Fibroblast of lung (primary cell): Measurements from ENCODE around the gene S1PR2. TPM values are rescaled to one million over a fixed set of nuclear protein-coding genes. Genes with fewer than 3 reads are reported as not detected.
"Not testable (repeated sequence)": the region's sequence is repeated elsewhere in the genome, so short reads cannot be mapped to it uniquely, and the experiment has no call there.

Source experiments
- DNase-seq, 2 donors: peaks; one replicate each; pipeline versions ENCODE4 v3.0.0 to v3.0.0-alpha.2; 2010; ENCODE audit warnings: low read depth in 2 of 2
- H2AFZ ChIP-seq: 2 replicates; pipeline ENCODE4 v1.5.1; 2012; ENCODE audit warnings: low read length, control low read depth, inconsistent platforms
- H3K27ac ChIP-seq: 2 replicates; pipeline ENCODE4 v1.5.1; 2011; ENCODE audit warnings: low read length, control low read depth; ENCODE audit not compliant: insufficient read depth
- H3K27me3 ChIP-seq: 2 replicates; pipeline ENCODE4 v1.5.1; 2011; ENCODE audit warnings: mild to moderate bottlenecking, low read length; ENCODE audit not compliant: control insufficient read depth, insufficient read depth
- H3K36me3 ChIP-seq: 2 replicates; pipeline ENCODE4 v1.5.1; 2011; ENCODE audit warnings: low read length; ENCODE audit not compliant: control insufficient read depth, insufficient read depth
- H3K4me1 ChIP-seq: 2 replicates; pipeline ENCODE4 v1.5.1; 2011; ENCODE audit warnings: low read length; ENCODE audit not compliant: control insufficient read depth, insufficient read depth; ENCODE audit errors: extremely low read depth
- H3K4me2 ChIP-seq: 2 replicates; pipeline ENCODE4 v1.5.1; 2011; ENCODE audit warnings: low read length, control low read depth; ENCODE audit not compliant: insufficient read depth; ENCODE audit errors: extremely low read depth
- H3K4me3 ChIP-seq, 4 experiments: fragments of 200-600 bp in 1 of 4; sonication (generic) in 1 of 4; replicated peaks in 1 of 4; 2 replicates each; pipeline ENCODE4 v1.5.1; 2011 to 2016; ENCODE audit warnings: low read length in 4 of 4, low read depth in 3 of 4, mild to moderate bottlenecking in 3 of 4, control low read depth in 2 of 4, inconsistent platforms in 1 of 4, mixed read lengths in 1 of 4; ENCODE audit not compliant: insufficient read depth in 1 of 4; ENCODE audit errors: control extremely low read depth in 1 of 4
- H3K79me2 ChIP-seq: 2 replicates; pipeline ENCODE4 v1.5.1; 2012; ENCODE audit warnings: mild to moderate bottlenecking, low read length, inconsistent platforms; ENCODE audit not compliant: control insufficient read depth, insufficient read depth
- H3K9ac ChIP-seq: 2 replicates; pipeline ENCODE4 v1.5.1; 2011; ENCODE audit warnings: mild to moderate bottlenecking, low read length, control low read depth; ENCODE audit not compliant: insufficient read depth
- H3K9me3 ChIP-seq: 2 replicates; pipeline ENCODE4 v1.5.1; 2012; ENCODE audit warnings: low read depth, low read length; ENCODE audit not compliant: control insufficient read depth, insufficient read depth
- H4K20me1 ChIP-seq: 2 replicates; pipeline ENCODE4 v1.5.1; 2011; ENCODE audit warnings: low read length; ENCODE audit not compliant: control insufficient read depth, insufficient read depth; ENCODE audit errors: extremely low read depth
- CTCF ChIP-seq, 2 donors: IDR thresholded peaks in 1 of 2; conservative IDR thresholded peaks in 1 of 2; 1 replicate in 1 of 2; 2 replicates in 1 of 2; pipeline ENCODE4 v1.5.1; 2011 to 2012; ENCODE audit warnings: low read length in 2 of 2, control low read depth in 1 of 2, inconsistent platforms in 1 of 2, low read depth in 1 of 2, mild to moderate bottlenecking in 1 of 2
- EZH2 ChIP-seq: IDR thresholded peaks from 2 replicates; pipeline ENCODE4 v1.5.1; 2012; ENCODE audit warnings: low read length, control low read depth, mild to moderate bottlenecking; ENCODE audit errors: missing control alignments
- polyA plus RNA-seq, 2 donors: library from polyadenylated mRNA; depleted of rRNA in 1 of 2; stranded (reverse) in 1 of 2; unstranded in 1 of 2; fragments of >200 nt; gene quantifications; 2 replicates each; pipeline ENCODE4 v1.2.1, GENCODE V29; 2011 to 2012; ENCODE audit warnings: missing spikeins in 1 of 2
- total RNA-seq: library from RNA; depleted of rRNA; stranded (reverse); fragments of >200 nt; gene quantifications from 2 replicates; pipeline ENCODE4 v1.2.1, GENCODE V29; 2014

The S1PR2 gene
- total and polyA plus RNA-seq, 2 donors (not counting 1 experiment from before 2014, with no cell fraction given): 25.9 to 30.4 TPM

- Histone ChIP-seq H3K9me3 (no peaks in the 10 kb centered on the region), H3K9ac (no peak overlapping the region), H3K27me3 (no peaks in the 10 kb centered on the region), H2AFZ (no peak overlapping the region), H4K20me1 (no peaks in the 10 kb centered on the region), H3K27ac (no peak overlapping the region), H3K4me2 (no peak overlapping the region), H3K4me1 (no peaks in the 10 kb centered on the region), H3K4me3 (no peak overlapping the region), H3K36me3 (no peaks in the 10 kb centered on the region), H3K79me2 (no peaks in the 10 kb centered on the region)
- no peak for DNase-seq
- TF ChIP-seq CTCF (conservative IDR thresholded peaks at IDR 0.05 in 1 of 2, IDR thresholded peaks at IDR 0.05 in 1 of 2; ENCODE audit: low read depth in 1 of 2, low read length in 2 of 2) (no peak), EZH2 (no peak)
These were observed 25.5 kb downstream of the S1PR2 start for GRCh38 chr19:10205636-10206035.

- no peak overlapping the region for H3K4me2 ChIP-seq
- no peak for TF ChIP-seq CTCF (conservative IDR thresholded peaks at IDR 0.05 in 1 of 2, IDR thresholded peaks at IDR 0.05 in 1 of 2; ENCODE audit: low read depth in 1 of 2, low read length in 2 of 2)
- TF ChIP-seq EZH2: no peak
- no peaks in the 10 kb centered on the region for H3K4me1 ChIP-seq
- H3K36me3 ChIP-seq: no peaks in the 10 kb centered on the region
- no peaks in the 10 kb centered on the region for H4K20me1 ChIP-seq
- H2AFZ ChIP-seq: no peak overlapping the region
- no peak for DNase-seq
- no peak overlapping the region for H3K4me3 ChIP-seq
- H3K27ac ChIP-seq: no peak overlapping the region
- H3K27me3 ChIP-seq: no peaks in the 10 kb centered on the region
- no peak overlapping the region for H3K9ac ChIP-seq
- no peaks in the 10 kb centered on the region for H3K79me2 ChIP-seq
- H3K9me3 ChIP-seq: no peaks in the 10 kb centered on the region
These were observed 27.4 kb downstream of the S1PR2 start for GRCh38 chr19:10203686-10204085.

- Histone ChIP-seq H3K27ac (no peak overlapping the region), H2AFZ (no peak overlapping the region), H3K9me3 (no peaks in the 10 kb centered on the region), H3K27me3 (no peaks in the 10 kb centered on the region), H3K36me3 (no peaks in the 10 kb centered on the region), H3K4me2 (no peak overlapping the region), H3K4me3 (no peak overlapping the region), H3K4me1 (no peaks in the 10 kb centered on the region), H4K20me1 (no peaks in the 10 kb centered on the region), H3K9ac (no peak overlapping the region), H3K79me2 (no peaks in the 10 kb centered on the region)
- no peak for DNase-seq
- TF ChIP-seq EZH2 (no peak), CTCF (conservative IDR thresholded peaks at IDR 0.05 in 1 of 2, IDR thresholded peaks at IDR 0.05 in 1 of 2; ENCODE audit: low read depth in 1 of 2, low read length in 2 of 2) (no peak)
These were observed 30.0 kb downstream of the S1PR2 start for GRCh38 chr19:10201176-10201575.

- not testable (repeated sequence) for H3K27ac ChIP-seq, H3K27me3 ChIP-seq, DNase-seq, H3K9ac ChIP-seq, H3K36me3 ChIP-seq, H3K4me2 ChIP-seq, H3K4me1 ChIP-seq, H4K20me1 ChIP-seq, H3K9me3 ChIP-seq, H2AFZ ChIP-seq, H3K79me2 ChIP-seq, H3K4me3 ChIP-seq
These were observed 31.0 kb downstream of the S1PR2 start for GRCh38 chr19:10200101-10200500.

- not testable (repeated sequence) for H3K79me2 ChIP-seq, H3K27ac ChIP-seq, H3K4me1 ChIP-seq, H3K4me2 ChIP-seq, DNase-seq, H3K36me3 ChIP-seq, H3K4me3 ChIP-seq, H3K9ac ChIP-seq, H3K9me3 ChIP-seq, H2AFZ ChIP-seq, H4K20me1 ChIP-seq, H3K27me3 ChIP-seq
These were observed 32.1 kb downstream of the S1PR2 start for GRCh38 chr19:10198889-10199644.
